ENCODE measurements around the gene LRP1B. TPM values are rescaled to one million over a fixed set of nuclear protein-coding genes. Genes with fewer than 3 reads are reported as not detected.

LRP1B gene
- total RNA-seq, 1 experiment from 2014 or later: 0.21 TPM

GRCh38 chr2:141522702-141523101 lies 608.1 kb downstream of the LRP1B start:
- no peak overlapping the region for H3K4me3 Mint-ChIP-seq (ENCODE audit: low read depth, unreplicated experiment)
- no TSS peak for BruUV-seq (replicated peaks)
- peaks cover 7% of the 10 kb centered on the region for H3K4me1 Mint-ChIP-seq (ENCODE audit: low read depth, unreplicated experiment)
- intact Hi-C loops (cut with micrococcal nuclease; ENCODE audit: unreplicated experiment): no loop called here
- no peak for DNase-seq
- H3K9me3 Mint-ChIP-seq (ENCODE audit: low read depth, unreplicated experiment): no peaks in the 10 kb centered on the region
- no peaks in the 10 kb centered on the region for H3K27me3 Mint-ChIP-seq (ENCODE audit: unreplicated experiment)
- H3K36me3 Mint-ChIP-seq (ENCODE audit: insufficient read depth, unreplicated experiment): no peaks in the 10 kb centered on the region
- no peak overlapping the region for H3K27ac Mint-ChIP-seq (ENCODE audit: unreplicated experiment)
- CTCF ChIA-PET: interaction anchor here (0.6 kb wide), 1 partner anchor 58 kb away, joined by 3 read pairs; no protein-coding TSS in a partner anchor
- TF ChIP-seq CTCF (IDR thresholded peaks at IDR 0.05; ENCODE audit: unreplicated experiment): no peak

GRCh38 chr2:141522048-141522447 lies 608.8 kb downstream of the LRP1B start:
- BruUV-seq (replicated peaks): no TSS peak

GRCh38 chr2:141519906-141520305 lies 610.9 kb downstream of the LRP1B start:
- DNase-seq: no peak
- BruUV-seq (replicated peaks): no TSS peak
- Mint-ChIP-seq H3K4me3 (ENCODE audit: low read depth, unreplicated experiment) (no peak overlapping the region), H3K4me1 (ENCODE audit: low read depth, unreplicated experiment) (peaks cover 8% of the 10 kb centered on the region), H3K27me3 (ENCODE audit: unreplicated experiment) (no peaks in the 10 kb centered on the region), H3K36me3 (ENCODE audit: insufficient read depth, unreplicated experiment) (no peaks in the 10 kb centered on the region), H3K9me3 (ENCODE audit: low read depth, unreplicated experiment) (no peaks in the 10 kb centered on the region), H3K27ac (ENCODE audit: unreplicated experiment) (no peak overlapping the region)
- intact Hi-C loops (cut with micrococcal nuclease; ENCODE audit: unreplicated experiment): no loop called here
- no peak for TF ChIP-seq CTCF (IDR thresholded peaks at IDR 0.05; ENCODE audit: unreplicated experiment)
- CTCF ChIA-PET: no interaction called here

More at GRCh38 chr2:141522048-141522447, 608.8 kb downstream of the LRP1B start:
- H3K36me3 Mint-ChIP-seq (ENCODE audit: insufficient read depth, unreplicated experiment): no peaks in the 10 kb centered on the region
- CTCF ChIA-PET: no interaction called here
- H3K27ac Mint-ChIP-seq (ENCODE audit: unreplicated experiment): no peak overlapping the region
- TF ChIP-seq CTCF (IDR thresholded peaks at IDR 0.05; ENCODE audit: unreplicated experiment): no peak
- no peak overlapping the region for H3K4me3 Mint-ChIP-seq (ENCODE audit: low read depth, unreplicated experiment)
- intact Hi-C loops (cut with micrococcal nuclease; ENCODE audit: unreplicated experiment): no loop called here
- DNase-seq: no peak
- peaks cover 8% of the 10 kb centered on the region for H3K4me1 Mint-ChIP-seq (ENCODE audit: low read depth, unreplicated experiment)
- H3K27me3 Mint-ChIP-seq (ENCODE audit: unreplicated experiment): no peaks in the 10 kb centered on the region
- H3K9me3 Mint-ChIP-seq (ENCODE audit: low read depth, unreplicated experiment): no peaks in the 10 kb centered on the region

GRCh38 chr2:141517852-141518421 lies 612.9 kb downstream of the LRP1B start:
- BruUV-seq (replicated peaks): no TSS peak
- Mint-ChIP-seq H3K27ac (ENCODE audit: unreplicated experiment) (no peak overlapping the region), H3K4me3 (ENCODE audit: low read depth, unreplicated experiment) (no peak overlapping the region), H3K9me3 (ENCODE audit: low read depth, unreplicated experiment) (peaks cover 3% of the 10 kb centered on the region), H3K36me3 (ENCODE audit: insufficient read depth, unreplicated experiment) (no peaks in the 10 kb centered on the region), H3K27me3 (ENCODE audit: unreplicated experiment) (no peaks in the 10 kb centered on the region), H3K4me1 (ENCODE audit: low read depth, unreplicated experiment) (peaks cover 8% of the 10 kb centered on the region)
- intact Hi-C loops (cut with micrococcal nuclease; ENCODE audit: unreplicated experiment): no loop called here
- CTCF ChIA-PET: interaction anchor here (0.7 to 0.9 kb wide), 2 partner anchors 14 to 313 kb away, joined by 3 to 4 read pairs; no protein-coding TSS in a partner anchor
- no peak for DNase-seq
- TF ChIP-seq CTCF (IDR thresholded peaks at IDR 0.05; ENCODE audit: unreplicated experiment): no peak
